Daoy (cell line): ENCODE data around the gene GLRA3. TPM values are rescaled to one million over a fixed set of nuclear protein-coding genes. Genes with fewer than 3 reads are reported as not detected.

Source experiments
- DNase-seq: peaks from one replicate; pipeline ENCODE4 v3.0.0-alpha.2; 2015; ENCODE audit warnings: low read depth
- total RNA-seq: library from RNA; depleted of rRNA; stranded (reverse); fragments of >200 nt; shearing (Covaris generic); gene quantifications from 2 replicates; pipeline ENCODE4 v1.2.3, GENCODE V29; 2014; rRNA removed

Gene GLRA3
- total RNA-seq, 1 experiment from 2014 or later, result not detected

GRCh38 chr4:174598800-174599199 is 230.2 kb downstream of the GLRA3 start:
- no peak for DNase-seq

GRCh38 chr4:174596513-174596912 is 232.5 kb downstream of the GLRA3 start:
- no peak for DNase-seq

GRCh38 chr4:174595141-174595929 is 233.7 kb downstream of the GLRA3 start:
- no peak for DNase-seq

GRCh38 chr4:174593701-174594100 is 235.3 kb downstream of the GLRA3 start:
- no peak for DNase-seq

- DNase-seq, result peak; percentile 19
Measured at GRCh38 chr4:174592985-174593335, 236.1 kb downstream of the GLRA3 start.

GRCh38 chr4:174592256-174592984 is 236.6 kb downstream of the GLRA3 start:
- no peak for DNase-seq

- DNase-seq, result no peak
Measured at GRCh38 chr4:174591243-174592021, 237.6 kb downstream of the GLRA3 start.

GRCh38 chr4:174590336-174590735 is 238.7 kb downstream of the GLRA3 start:
- no peak for DNase-seq

Other genes with a start within 250 kb of the GLRA3 start
- gene ADAM29, start 89.1 kb upstream of the GLRA3 start, total RNA-seq, result not detected in 2 replicates